Measurements from ENCODE around the gene OGG1. TPM values are rescaled to one million over a fixed set of nuclear protein-coding genes. Genes with fewer than 3 reads are reported as not detected.

Gene OGG1
- total RNA-seq, 6 experiments from 2014 or later: 12.3 to 27.8 (median 15.7) TPM

- no peaks in the 10 kb centered on the region for H3K36me3 ChIP-seq
- 58% methylated on average over 5 of the region's 5 CpGs for WGBS (ENCODE audit: insufficient coverage, low coverage, low lambda C conversion rate, missing lambda C conversion rate)
These were observed 32.8 kb upstream of the OGG1 start for GRCh38 chr3:9716801-9717555.

DNA sequence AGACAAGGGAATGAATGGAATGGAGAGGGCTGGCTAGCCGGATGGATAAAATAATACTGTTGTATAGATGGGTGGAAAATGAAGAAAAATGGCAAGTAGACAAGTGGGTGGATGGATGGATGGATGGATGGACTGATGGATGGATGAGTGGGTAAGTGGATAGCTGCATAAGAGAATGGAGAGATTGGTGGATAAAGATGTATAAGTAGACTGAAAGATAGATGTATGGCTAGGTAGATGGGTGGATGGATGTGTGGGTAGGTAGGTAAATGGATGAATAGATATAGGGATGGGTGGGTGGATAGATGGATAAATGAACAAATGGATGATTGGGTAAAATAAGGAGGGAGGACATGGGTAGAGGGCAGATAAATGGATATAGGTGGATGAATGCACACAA lies 32.2 kb upstream of the OGG1 start:
- WGBS (ENCODE audit: insufficient coverage, low coverage, low lambda C conversion rate, missing lambda C conversion rate): 50% methylated on average over 1 of the region's 1 CpG
- no peaks in the 10 kb centered on the region for H3K4me1 ChIP-seq
- DNase-seq: no peak
- intact Hi-C loops (cut with DNase I): no loop called here
- TF ChIP-seq CTCF (IDR thresholded peaks at IDR 0.05) (no peak), POLR2A (IDR thresholded peaks at IDR 0.05) (no peak)
- no peak overlapping the region for H3K27ac ChIP-seq
- ATAC-seq: no peak
- no peak overlapping the region for H3K4me3 ChIP-seq
- no peaks in the 10 kb centered on the region for H3K9me3 ChIP-seq
- no peaks in the 10 kb centered on the region for H3K27me3 ChIP-seq
- no peaks in the 10 kb centered on the region for H3K36me3 ChIP-seq

More at GRCh38 chr3:9716801-9717555, 32.8 kb upstream of the OGG1 start:
- no peak overlapping the region for H3K4me3 ChIP-seq
- H3K9me3 ChIP-seq: no peaks in the 10 kb centered on the region
- intact Hi-C loops (cut with DNase I): no loop called here
- DNase-seq (no peak), ATAC-seq (no peak)
- H3K27me3 ChIP-seq: no peaks in the 10 kb centered on the region
- no peak overlapping the region for H3K27ac ChIP-seq
- TF ChIP-seq CTCF (IDR thresholded peaks at IDR 0.05) (no peak), POLR2A (IDR thresholded peaks at IDR 0.05) (no peak)
- H3K4me1 ChIP-seq: no peaks in the 10 kb centered on the region

DNA sequence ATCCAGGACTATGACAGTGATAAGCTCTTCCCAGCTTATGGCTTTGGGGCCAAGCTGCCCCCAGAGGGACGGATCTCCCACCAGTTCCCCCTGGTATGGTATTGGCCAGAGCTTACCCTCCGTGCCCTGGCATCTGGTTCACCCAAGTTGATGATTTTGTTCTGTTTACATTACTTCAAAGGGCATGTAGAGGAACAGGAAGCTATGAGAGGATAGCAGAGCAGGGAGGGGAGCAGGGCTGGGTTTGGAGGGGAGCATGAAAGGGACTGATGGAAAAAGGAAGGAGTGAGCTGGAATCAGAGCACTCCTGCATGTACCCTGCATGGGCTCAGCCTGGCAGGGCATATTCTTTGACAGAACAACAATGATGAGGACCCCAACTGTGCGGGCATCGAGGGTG lies 31.6 kb upstream of the OGG1 start:
- no peaks in the 10 kb centered on the region for H3K36me3 ChIP-seq
- DNase-seq (no peak), ATAC-seq (no peak)
- H3K4me3 ChIP-seq: no peak overlapping the region
- no peak overlapping the region for H3K27ac ChIP-seq
- WGBS (ENCODE audit: insufficient coverage, low coverage, low lambda C conversion rate, missing lambda C conversion rate): 11% methylated on average over 2 of the region's 4 CpGs
- no peaks in the 10 kb centered on the region for H3K4me1 ChIP-seq
- no peak for TF ChIP-seq POLR2A (IDR thresholded peaks at IDR 0.05)
- no peak for TF ChIP-seq CTCF (IDR thresholded peaks at IDR 0.05)
- H3K27me3 ChIP-seq: no peaks in the 10 kb centered on the region
- no peaks in the 10 kb centered on the region for H3K9me3 ChIP-seq
- intact Hi-C loops (cut with DNase I): no loop called here

- DNase-seq (no peak), ATAC-seq (no peak)
- H3K9me3 ChIP-seq: no peaks in the 10 kb centered on the region
- TF ChIP-seq POLR2A (IDR thresholded peaks at IDR 0.05) (no peak), CTCF (IDR thresholded peaks at IDR 0.05) (no peak)
- intact Hi-C loops (cut with DNase I): no loop called here
- 35% methylated on average over 7 of the region's 7 CpGs for WGBS (ENCODE audit: insufficient coverage, low coverage, low lambda C conversion rate, missing lambda C conversion rate)
- no peaks in the 10 kb centered on the region for H3K27me3 ChIP-seq
- no peak overlapping the region for H3K4me3 ChIP-seq
- no peak overlapping the region for H3K27ac ChIP-seq
- H3K36me3 ChIP-seq: no peaks in the 10 kb centered on the region
- H3K4me1 ChIP-seq: no peaks in the 10 kb centered on the region
These were observed 28.6 kb upstream of the OGG1 start for GRCh38 chr3:9721015-9721699.

All from right lobe of liver (tissue), 6 donors.